HG03354 (cell line): ENCODE data around the gene TBC1D22A.

Experiments used
- ATAC-seq: cut with Tn5 transposase; IDR thresholded peaks from one replicate; pipeline ENCODE4 v1.9.1; 2021; ENCODE audit warnings: mild to moderate bottlenecking; ENCODE audit not compliant: unreplicated experiment, poor library complexity, severe bottlenecking

TBC1D22A gene

DNA sequence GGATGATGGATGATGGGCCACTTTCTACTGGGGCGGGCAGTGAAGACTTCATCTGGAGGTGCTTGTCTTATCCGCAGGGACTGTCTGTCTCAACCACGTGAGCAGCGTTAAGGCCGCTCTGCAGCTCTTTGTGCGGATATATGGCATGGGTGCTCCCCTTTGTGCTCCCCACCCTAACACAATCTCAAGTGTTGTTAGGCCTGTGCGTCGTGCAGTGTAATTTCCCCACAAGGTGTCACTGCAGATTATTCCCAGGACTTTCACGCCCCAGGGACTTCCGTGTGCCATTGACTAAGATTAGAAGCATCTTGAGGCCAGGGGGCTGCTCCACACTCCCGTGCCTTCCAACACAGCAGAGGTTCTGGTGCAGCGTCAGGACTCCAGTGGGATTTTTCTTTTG is 65.3 kb downstream of the TBC1D22A start:
- ATAC-seq: no peak

DNA sequence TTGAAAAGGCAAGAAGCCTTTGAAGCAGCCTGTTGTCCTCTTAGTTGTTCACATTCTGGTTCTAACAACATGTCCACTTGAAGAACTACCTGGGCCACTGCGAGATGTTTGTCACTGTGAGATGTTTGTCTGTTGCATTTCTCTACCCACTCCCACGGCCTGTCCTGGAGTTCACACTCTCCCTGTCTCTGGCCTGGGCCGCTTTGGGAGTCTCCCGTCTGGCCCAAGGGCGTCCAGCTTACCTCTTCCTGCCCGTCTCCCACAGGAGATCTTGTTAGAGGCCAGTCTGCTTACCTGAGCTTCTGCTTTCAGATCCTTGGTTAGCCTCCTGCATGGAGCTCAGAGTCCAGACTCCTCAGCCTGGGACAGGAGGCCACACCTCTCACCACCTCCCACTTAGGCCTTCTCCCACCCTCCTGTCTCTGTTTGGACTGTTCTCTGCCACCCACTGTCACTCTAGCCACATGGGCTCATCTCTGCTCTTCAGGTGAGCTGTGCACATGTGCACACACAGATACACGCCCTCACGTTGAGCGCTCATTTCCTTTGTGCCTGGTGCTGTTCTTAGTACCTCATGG is 66.0 kb downstream of the TBC1D22A start:
- ATAC-seq: no peak

DNA sequence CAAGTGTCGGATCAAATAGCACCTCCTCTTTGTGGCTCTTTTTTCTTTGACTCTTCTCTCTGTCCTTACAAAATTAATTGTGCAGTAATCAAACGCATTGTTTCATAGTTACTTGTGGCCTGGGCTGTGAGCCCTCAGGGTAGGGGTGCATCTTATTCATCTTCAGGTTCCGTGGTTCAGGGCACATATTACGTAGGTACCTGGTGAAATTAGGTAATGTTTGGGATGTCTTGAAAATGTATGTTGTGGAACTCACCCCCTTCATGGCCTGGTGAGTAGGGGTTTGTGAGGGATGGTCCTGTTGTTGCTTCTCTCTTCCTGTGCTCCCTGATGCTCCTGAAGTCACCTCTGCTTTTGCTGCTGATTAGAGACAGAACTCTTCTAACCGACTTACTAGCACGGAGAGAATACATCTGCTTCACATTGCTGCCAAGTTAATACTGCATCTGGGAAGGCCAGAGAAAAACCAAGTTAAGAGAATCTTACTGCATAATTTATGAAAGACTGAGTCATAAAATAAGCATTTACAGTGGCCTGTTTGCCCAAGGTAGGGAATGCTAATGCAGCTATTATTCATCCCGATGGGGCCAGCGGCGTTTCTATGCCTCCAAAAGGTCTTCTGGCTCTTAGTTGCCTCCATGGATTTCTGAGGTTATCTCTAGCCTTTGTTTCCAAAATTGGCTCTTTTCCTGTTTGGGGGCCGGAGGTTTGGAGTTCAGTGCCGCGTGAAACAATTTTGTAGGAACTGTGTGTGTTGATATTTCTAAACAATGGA is 66.9 kb downstream of the TBC1D22A start:
- ATAC-seq: no peak

DNA sequence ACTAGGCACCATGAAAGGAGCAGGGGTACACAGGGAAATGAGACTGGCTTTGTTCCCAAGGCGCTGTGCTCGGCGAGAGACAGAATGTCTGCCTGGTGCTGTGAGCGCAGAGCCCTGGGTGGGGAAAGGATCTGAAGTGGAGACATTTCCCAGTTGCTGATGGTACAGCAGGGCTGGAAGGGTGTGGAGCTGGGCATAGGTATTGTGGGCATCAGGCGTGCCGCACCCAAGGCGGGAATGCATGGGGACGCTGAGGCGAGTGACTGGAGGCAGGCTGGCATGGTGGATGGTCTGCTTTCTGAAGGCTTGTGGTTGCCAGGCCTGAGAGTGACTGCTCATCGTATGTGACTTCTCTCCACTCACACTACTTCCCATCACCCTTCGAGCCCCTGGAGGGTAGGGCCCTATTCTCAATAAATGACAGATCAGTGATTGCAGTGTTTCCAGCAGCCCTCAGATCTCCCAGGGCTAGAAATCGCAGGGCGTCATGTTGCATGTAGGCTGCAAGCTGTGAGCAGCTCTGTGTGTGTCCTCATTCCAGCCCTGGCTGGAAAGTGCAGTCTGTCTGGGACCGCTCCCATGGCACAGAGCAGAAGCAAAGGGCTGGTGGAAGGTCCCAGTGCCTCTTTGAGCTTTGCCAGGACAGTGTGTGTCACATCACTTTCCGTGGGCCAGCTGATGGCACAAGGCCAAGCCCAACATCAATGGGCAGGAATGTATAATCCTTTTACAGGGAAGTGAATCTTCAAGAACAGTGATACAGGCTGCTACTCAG is 67.7 kb downstream of the TBC1D22A start:
- ATAC-seq: no peak

DNA sequence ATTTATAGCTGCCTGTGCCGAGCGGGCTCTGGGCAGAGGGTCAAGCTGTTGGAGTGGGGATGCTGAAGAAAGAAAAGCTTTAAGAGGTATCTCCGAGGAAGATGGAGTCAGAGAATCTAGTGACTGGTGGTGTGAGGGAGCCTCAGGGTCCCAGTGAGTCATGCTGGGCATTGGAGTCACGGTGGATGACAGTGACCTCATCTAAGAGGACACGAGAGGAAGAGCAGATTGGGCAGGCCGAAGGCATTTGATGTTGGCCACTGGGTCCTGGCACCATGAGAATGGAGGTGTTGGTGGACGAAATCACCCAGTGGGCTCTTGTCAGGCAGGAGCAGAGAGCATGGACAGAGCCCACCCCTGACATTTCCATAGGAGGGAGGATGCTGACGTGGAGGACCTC is 68.4 kb downstream of the TBC1D22A start:
- no peak for ATAC-seq

DNA sequence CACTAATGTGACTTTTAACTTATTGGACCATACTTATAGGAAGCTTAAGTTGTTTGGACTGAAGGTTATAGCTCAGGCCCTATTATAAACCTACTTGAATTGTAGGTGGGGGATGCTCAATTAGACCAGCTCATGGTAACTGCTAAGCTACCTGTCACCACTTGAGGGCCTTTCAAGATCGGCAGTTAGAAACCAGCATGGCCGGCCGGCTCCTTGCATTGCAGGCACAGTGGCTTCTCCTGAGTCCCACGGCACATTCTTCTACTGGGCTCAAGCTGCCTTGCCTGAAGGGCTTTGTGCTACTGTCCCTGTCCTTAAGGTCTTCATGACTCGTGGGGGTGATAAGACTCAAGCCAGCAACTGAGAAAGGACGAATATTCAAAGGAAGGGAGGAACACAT is 70.8 kb downstream of the TBC1D22A start:
- ATAC-seq: no peak

DNA sequence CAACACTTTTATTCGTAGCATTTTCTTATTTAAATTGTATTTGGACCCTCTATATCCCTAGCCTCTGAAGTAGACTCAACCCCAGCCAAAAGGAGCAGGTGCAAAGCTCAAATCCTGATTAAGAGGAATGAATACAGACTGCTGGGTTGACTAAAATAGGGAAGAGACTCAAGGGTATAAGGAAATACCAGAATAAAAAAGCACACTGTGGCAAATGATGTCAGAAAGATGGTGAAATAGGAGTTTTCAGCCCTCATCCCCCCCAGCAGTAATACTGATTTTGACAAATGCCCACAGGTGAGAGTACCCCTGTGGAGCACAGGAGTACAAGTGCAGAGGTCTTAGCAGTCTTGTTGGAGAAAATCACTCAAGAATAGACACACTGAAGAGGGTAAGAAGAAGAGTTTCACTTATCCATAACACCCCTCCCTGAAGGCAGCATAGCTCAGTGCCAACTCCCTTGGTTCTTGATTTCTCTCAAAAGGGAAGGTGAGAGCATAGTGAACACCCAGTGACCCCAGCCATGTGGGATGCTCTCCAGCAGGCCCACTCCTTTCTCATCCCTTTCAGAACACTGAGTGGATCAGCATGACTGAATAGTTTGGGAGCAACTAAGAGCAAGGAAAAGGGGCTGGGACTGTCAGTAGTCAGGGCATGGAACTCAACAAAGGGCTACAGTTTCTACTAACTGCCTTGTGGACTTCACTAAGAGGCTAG is 71.7 kb downstream of the TBC1D22A start:
- ATAC-seq: no peak

DNA sequence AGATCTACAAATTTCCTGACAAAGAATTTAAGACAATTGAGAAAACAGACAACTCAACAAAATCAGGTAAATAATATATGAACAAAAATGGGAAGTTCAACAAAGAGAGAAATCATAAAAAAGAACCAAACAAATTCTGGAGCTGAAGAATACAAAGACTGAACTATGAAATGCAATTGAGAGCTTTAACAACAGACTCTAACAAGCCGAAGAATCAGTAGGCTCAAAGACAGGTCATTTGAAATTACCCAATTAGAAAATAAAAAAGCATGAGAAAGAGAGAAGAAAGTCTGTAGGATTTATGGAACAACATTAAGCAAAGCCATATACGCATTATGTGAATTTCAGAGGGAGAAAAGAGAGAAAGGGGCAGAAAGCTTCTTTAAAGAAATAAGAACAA is 72.8 kb downstream of the TBC1D22A start:
- ATAC-seq: no peak

DNA sequence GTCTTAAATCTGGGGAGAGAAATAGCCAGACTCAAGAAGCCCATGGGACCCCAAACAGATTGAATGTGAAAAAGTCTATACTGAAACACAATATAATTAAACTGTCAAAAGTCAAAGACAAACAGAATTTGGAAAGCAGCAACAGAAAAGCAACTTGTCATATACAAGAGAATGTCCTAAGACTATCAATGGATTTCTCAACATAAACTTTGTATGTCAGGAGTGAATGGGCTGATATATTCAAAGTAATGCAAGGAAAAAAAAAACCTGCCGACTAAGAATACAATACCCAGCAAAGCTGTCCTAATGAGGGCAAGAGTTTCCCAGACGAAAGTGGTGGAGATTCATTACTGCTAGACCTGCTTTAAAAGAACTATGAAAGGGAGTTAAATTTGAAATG is 73.2 kb downstream of the TBC1D22A start:
- no peak for ATAC-seq

DNA sequence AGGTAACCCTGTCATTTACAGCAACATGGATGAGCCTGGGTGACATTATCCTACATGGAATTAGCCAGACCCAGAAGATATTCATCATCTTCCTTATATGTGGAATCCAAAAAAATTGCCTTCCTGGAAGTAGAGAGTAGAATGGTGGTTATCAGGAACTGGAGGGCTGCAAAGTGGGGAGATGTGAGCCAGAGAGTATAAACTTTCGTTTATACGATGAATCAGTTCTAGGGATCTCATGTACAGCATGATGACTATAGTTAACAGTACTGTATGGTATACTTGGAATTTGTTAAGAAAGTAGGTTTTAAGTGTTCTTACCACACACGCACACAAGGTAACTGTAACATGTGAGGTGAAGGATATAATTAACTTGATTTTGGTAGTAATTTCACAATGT is 79.1 kb downstream of the TBC1D22A start:
- ATAC-seq: no peak

DNA sequence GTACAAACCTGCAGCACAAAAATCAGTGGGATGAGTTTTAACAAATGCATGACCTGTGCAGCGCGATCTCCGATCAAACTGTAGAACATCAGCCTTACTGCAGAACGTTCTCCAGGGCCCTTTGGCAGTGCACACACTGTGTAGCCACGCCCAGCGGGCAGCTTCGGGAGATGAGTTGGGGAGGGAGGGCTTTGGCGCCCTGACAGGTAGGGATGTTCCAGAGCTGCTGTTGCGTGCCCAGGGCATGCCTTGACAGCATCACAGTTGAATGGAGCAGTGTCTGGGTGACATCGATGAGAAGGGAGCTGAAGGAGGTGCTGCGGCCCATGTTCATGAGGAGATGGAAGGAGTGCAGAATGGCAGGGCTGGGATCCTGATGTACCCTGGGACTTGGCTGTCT is 80.2 kb downstream of the TBC1D22A start:
- no peak for ATAC-seq

DNA sequence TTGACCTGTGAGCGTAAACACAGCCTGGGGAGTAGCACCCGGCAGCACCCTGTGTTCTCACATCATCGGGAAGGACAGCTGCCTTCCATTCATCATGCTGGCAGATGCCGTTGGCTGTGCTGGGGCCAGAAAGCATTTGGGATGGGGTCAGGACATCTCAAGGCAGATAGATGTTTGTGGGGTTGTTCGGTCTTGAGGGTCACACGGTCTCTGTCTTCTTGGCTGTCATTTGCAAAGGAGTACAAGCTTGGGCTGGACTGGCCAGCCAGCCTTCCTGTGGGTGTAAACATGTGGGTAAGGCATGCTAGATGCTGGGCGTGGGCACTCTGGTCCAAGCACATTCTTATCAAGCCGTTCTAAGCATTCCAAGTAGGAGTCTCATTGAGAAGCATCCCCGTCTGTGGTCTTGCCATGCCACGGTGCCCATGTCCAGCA is 81.4 kb downstream of the TBC1D22A start:
- no peak for ATAC-seq

DNA sequence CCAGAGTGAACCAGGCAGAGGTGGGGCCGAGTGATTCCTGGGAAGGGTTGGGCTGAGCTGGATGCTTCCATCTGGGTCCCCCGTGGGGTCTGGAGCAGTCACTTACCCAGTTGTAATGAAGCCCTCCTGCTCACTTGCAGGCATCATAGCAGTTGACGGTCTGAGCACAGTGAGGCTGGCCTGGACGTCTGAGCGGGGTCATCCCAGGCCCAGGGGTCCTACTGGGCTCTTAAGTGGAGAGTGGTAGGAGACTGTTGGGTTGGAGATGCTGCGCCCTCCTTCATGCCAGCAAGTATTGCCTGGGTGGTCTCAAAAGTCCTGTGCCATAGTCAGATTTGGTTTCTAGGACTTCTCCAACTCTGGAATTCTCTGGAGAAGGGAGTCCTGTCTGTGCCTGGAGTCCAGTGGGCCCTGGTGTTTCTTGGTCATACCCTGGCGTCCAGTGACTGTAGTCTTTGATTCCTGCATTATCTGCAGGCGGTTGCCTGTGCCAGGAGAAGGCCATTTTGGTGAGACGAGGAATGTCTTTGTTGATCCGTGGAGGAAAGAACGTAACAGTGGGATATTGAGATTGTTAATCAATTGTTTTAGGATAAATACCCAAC is 82.3 kb downstream of the TBC1D22A start:
- ATAC-seq: no peak

DNA sequence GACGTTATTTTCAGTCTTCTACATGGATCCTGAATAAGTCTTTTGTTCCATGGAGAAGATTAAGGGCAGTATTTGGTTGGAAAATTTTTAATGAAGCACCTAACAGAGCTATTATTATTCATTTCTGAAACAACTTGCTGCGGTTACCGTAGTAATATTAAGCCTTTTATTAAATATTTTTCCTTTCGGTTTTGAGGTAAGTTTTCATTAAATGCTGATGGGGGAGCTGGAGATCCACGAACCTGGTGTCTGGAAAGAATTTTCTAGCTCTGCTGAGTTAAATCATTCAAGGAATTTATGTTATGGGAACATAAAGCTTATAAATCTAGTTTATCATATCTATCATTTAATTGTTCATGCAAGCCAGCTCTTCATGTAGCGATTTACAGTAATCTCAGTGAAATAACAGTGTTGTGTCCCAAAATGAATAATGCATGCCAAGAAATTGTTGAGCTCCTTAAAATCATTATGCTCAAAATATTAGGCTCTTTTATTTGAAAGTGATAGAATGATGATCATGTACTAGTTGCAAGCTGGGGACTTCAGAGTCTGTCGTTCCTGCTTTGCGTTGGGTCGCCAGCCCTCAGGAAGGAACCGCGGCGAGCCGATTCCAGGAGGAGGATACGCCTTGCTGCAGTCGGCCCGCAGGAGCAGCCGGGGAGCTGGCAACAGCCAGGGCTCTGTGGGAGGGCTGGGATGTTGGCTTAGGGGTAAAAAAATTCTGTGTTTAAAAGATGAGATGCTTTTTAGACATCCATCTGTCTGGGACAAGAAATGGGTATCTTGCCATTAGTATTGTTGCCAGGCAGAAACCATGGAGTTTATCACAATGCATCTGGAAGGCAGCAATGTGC is 83.1 kb downstream of the TBC1D22A start:
- ATAC-seq: no peak

DNA sequence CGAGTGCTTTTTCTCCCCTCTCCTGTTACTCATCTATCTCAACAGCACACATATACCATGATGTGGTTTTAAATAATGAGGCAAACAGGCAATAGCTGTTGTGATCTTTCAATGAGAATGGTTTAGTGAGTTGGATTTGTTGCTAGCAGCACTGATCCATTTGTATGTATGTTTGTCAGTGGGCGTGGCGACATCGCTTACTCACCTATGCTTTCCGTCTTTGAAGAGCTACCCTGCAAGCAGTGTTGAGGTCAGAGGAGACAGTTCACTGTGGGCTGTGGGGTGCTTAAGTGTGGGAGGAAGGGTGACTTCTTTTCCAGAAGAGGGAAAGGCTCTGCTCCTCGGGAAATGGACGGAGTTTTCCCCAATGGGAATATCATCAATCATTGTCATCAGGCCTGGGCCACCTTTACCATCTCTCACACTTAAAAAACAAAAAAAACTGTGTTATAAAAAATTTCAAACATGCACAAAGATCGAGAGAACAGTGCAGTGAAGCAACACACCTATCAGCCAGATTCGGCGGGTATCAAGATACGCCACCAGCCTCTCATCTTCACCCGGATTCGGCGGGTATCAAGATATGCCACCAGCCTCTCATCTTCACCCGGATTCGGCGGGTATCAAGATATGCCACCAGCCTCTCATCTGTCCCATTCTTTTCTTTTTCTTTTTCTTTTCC is 83.8 kb downstream of the TBC1D22A start:
- ATAC-seq: no peak

DNA sequence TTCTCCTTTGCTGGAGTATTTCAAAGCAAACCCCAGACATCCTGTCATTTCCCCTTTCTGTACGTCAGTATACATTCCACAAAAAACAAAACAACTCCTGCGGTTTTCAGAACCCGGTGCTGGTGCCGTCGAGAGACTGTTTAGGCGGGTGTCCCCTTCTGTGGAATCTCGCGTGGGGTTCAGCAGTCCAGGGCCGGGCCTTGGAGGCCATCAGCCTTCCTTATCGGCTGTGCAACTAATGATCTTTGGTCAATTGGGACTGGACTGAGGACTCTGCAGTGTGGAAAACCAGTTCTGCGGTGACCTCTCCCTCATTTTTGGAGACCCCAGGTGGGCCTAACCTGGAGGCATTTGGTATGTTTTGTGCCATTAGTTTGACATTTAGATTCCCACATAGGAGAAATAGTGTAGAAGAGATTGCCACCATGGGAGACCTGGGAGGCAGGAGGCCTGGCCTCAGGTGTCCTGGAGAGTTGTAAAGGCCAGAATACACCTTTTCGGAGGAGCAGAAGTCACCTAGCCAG is 84.4 kb downstream of the TBC1D22A start:
- ATAC-seq: no peak

DNA sequence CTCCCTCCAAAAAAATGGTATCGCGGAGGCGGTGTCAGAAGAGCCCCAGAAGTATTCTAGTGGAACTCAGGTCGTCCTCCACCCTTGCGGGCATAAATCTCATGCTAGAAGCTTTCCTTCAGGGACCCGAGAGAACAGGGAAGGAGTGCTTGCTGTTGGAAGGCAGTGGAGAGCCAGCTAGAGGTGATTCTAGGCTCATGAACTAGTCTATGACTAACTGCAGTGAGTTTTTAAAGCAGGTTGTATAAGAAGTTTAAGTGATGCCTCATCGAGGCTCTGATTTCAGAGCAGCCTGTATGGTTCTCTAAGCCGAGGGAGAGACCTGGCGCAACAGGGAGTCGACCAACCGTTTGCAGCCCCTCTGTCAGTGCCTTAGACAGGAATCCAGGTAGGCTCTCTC is 85.7 kb downstream of the TBC1D22A start:
- no peak for ATAC-seq

DNA sequence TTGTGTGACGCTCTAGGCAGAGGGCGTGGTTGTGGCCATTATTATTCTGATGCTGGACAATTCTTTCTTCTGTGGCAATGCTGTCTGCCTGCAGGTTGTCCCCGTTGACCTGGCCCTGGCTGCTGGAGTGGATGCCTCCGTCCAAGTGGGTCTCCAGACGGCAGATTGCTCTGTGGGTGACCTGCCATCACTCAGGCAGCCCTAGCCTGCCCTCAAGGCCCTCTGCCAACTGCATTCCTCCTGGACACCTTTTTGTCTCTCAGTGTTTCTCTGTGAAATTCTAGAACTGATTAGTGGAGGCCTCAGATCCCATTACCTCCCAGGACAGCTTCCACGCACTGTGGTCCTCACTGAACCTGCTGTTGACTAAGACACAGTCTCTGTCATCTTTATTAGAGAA is 86.7 kb downstream of the TBC1D22A start:
- ATAC-seq: no peak
